ENCODE results near the gene ST7.

DNA sequence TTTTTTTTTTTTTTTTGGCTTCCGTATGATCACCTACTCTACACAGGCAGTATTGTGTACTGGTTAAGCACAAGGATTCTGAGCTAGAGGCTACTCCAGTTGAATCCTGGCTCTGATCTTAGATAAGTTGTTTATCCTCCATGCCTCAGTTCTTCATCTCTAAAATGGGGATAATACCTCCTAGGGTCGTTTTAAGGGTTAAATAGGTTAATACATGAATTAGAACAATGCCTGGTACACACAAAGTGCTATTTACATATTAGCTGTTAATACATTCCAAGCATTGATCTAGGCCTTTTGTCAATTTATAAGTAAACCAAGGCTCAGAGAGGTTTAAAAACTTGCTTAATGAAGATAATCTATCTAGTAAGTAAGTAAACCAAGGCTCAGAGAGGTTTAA, 59.0 kb downstream of the ST7 start:
- no peak for TF ChIP-seq EZH2 (IDR thresholded peaks at IDR 0.05; ENCODE audit: borderline replicate concordance, insufficient read depth, low read depth, low read length, poor library complexity, severe bottlenecking)
- TF ChIP-seq, protein P1, sequence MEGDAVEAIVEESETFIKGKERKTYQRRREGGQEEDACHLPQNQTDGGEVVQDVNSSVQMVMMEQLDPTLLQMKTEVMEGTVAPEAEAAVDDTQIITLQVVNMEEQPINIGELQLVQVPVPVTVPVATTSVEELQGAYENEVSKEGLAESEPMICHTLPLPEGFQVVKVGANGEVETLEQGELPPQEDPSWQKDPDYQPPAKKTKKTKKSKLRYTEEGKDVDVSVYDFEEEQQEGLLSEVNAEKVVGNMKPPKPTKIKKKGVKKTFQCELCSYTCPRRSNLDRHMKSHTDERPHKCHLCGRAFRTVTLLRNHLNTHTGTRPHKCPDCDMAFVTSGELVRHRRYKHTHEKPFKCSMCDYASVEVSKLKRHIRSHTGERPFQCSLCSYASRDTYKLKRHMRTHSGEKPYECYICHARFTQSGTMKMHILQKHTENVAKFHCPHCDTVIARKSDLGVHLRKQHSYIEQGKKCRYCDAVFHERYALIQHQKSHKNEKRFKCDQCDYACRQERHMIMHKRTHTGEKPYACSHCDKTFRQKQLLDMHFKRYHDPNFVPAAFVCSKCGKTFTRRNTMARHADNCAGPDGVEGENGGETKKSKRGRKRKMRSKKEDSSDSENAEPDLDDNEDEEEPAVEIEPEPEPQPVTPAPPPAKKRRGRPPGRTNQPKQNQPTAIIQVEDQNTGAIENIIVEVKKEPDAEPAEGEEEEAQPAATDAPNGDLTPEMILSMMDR (IDR thresholded peaks at IDR 0.05): no peak
